Aorta (tissue), 5 donors: Measurements from ENCODE around the gene DFFB. TPM values are rescaled to one million over a fixed set of nuclear protein-coding genes. Genes with fewer than 3 reads are reported as not detected.

Experiments used
- ATAC-seq: fragments of 200-7000 bp; cut with Tn5 transposase; one replicate; pipeline ENCODE4 v1.9.1; 2022; ENCODE audit warnings: moderate library complexity; ENCODE audit not compliant: low FRiP score
- DNase-seq, 2 donors: peaks; one replicate each; pipeline ENCODE4 v3.0.0-alpha.2; 2020
- H3K27ac ChIP-seq, 2 donors: one replicate each; pipeline ENCODE4 v1.5.1; 2013; ENCODE audit warnings: low read length in 2 of 2, mild to moderate bottlenecking in 2 of 2, moderate library complexity in 2 of 2, control low read depth in 1 of 2, inconsistent platforms in 1 of 2, low read depth in 1 of 2
- H3K27me3 ChIP-seq, 2 donors: one replicate each; pipeline ENCODE4 v1.6.1; 2013; ENCODE audit warnings: control low read depth in 1 of 2, low read length in 1 of 2, mild to moderate bottlenecking in 1 of 2, moderate library complexity in 1 of 2; ENCODE audit not compliant: insufficient read depth in 2 of 2, control insufficient read depth in 1 of 2
- H3K36me3 ChIP-seq, 2 donors: one replicate each; pipeline ENCODE4 v1.6.1; 2013; ENCODE audit warnings: control low read depth in 1 of 2, low read length in 1 of 2, mild to moderate bottlenecking in 1 of 2; ENCODE audit not compliant: insufficient read depth in 2 of 2, control insufficient read depth in 1 of 2
- H3K4me1 ChIP-seq, 2 donors: one replicate each; pipeline ENCODE4 v1.6.1; 2013; ENCODE audit warnings: low read length in 2 of 2, control low read depth in 1 of 2, mild to moderate bottlenecking in 1 of 2, moderate library complexity in 1 of 2; ENCODE audit not compliant: insufficient read depth in 2 of 2, control insufficient read depth in 1 of 2
- H3K4me3 ChIP-seq, 2 donors: one replicate each; pipeline ENCODE4 v1.5.1; 2013; ENCODE audit warnings: low read length in 2 of 2, control low read depth in 1 of 2, mild to moderate bottlenecking in 1 of 2
- H3K9me3 ChIP-seq: one replicate; pipeline ENCODE4 v1.6.1; 2013; ENCODE audit warnings: mild to moderate bottlenecking, low read length; ENCODE audit not compliant: control insufficient read depth
- WGBS, 2 donors: extraction: QIAGEN DNeasy Blood & Tissue Kit; methylation state at CpG; one replicate each; pipeline ENCODE4 v1.1.7; 2013; 5-methylcytosine and 5-hydroxymethylcytosine counted together
- intact Hi-C, 2 donors: fragments of 100-400 bp; cut with DNase I; formaldehyde crosslinking; loops; one replicate each; pipeline versions ENCODE4 v1.14.2 to v1.15.0; 2022
- polyA plus RNA-seq, 2 donors: library from polyadenylated mRNA; stranded (reverse); fragments of 200-250 nt; gene quantifications; one replicate each; pipeline ENCODE4 v1.2.3, GENCODE V29; 2013
- total RNA-seq, 2 donors: library from RNA; stranded (reverse); fragmentation: NEBNext Ultra II Directional; extraction: Animal tissue kit (Norgen Biotek cat#: 25700); gene quantifications; one replicate each; pipeline ENCODE4 v1.2.1, GENCODE V29; 2021
- donor health status: healthy with polysubstance abuse.
- donor health status: Bipolar disorder and iron deficiency.
- donor health status: DM: no; HTN: no; CAD: no.
- donor health status: DM: no; HTN: no; CAD: no.
- donor health status: DM: yes; HTN: yes; CAD: no.

The DFFB gene
- total and polyA plus RNA-seq, 4 donors: 4.3 to 10.2 (median 6.9) TPM

- ATAC-seq: no peak
- DNase-seq: peak; percentile 4 to 62
- Histone ChIP-seq H3K27me3 (no peaks in the 10 kb centered on the region), H3K9me3 (peaks cover 5% of the 10 kb centered on the region), H3K4me1 (no peaks in the 10 kb centered on the region), H3K36me3 (peaks cover 0 to 8% of the 10 kb centered on the region in 2 donors), H3K4me3 (no peak overlapping the region), H3K27ac (no peak overlapping the region)
- WGBS, 2 donors: 93 to 96% methylated on average over 23 of the region's 23 CpGs
- intact Hi-C loops: no loop called here
These were observed 17.5 kb downstream of the DFFB start for GRCh38 chr1:3874736-3875135.

GRCh38 chr1:3876716-3877115 is 19.4 kb downstream of the DFFB start:
- no peak overlapping the region for H3K27ac ChIP-seq
- no peaks in the 10 kb centered on the region for H3K4me1 ChIP-seq
- 92 to 93% methylated on average over 16 of the region's 16 CpGs for WGBS, 2 donors
- intact Hi-C loops: no loop called here
- no peak overlapping the region for H3K4me3 ChIP-seq
- no peak for ATAC-seq
- no peaks in the 10 kb centered on the region for H3K27me3 ChIP-seq
- peaks cover 5% of the 10 kb centered on the region for H3K9me3 ChIP-seq
- peak; percentile 33 to 62 for DNase-seq
- peaks cover 0 to 8% of the 10 kb centered on the region in 2 donors for H3K36me3 ChIP-seq

GRCh38 chr1:3879099-3879498 is 21.8 kb downstream of the DFFB start:
- H3K9me3 ChIP-seq: peaks cover 5% of the 10 kb centered on the region
- WGBS, 2 donors: 97 to 98% methylated on average over 7 of the region's 7 CpGs
- no peak overlapping the region for H3K27ac ChIP-seq
- H3K4me1 ChIP-seq: no peaks in the 10 kb centered on the region
- ATAC-seq (no peak), DNase-seq (peak; percentile 20 to 21)
- H3K4me3 ChIP-seq: no peak overlapping the region
- intact Hi-C loops: no loop called here
- H3K36me3 ChIP-seq: peaks cover 0 to 6% of the 10 kb centered on the region in 2 donors
- H3K27me3 ChIP-seq: no peaks in the 10 kb centered on the region

GRCh38 chr1:3879787-3880428 is 22.6 kb downstream of the DFFB start:
- Histone ChIP-seq H3K27ac (no peak overlapping the region), H3K4me1 (no peaks in the 10 kb centered on the region), H3K36me3 (peaks cover 0 to 4% of the 10 kb centered on the region in 2 donors), H3K4me3 (no peak overlapping the region), H3K27me3 (no peaks in the 10 kb centered on the region), H3K9me3 (peaks cover 5% of the 10 kb centered on the region)
- intact Hi-C loops: no loop called here
- DNase-seq (peak; percentile 35 to 54), ATAC-seq (no peak)
- 85 to 88% methylated on average over 9 of the region's 9 CpGs for WGBS, 2 donors

- intact Hi-C loops: no loop called here
- no peaks in the 10 kb centered on the region for H3K27me3 ChIP-seq
- 91 to 94% methylated on average over 20 of the region's 20 CpGs for WGBS, 2 donors
- peaks cover 5% of the 10 kb centered on the region for H3K9me3 ChIP-seq
- no peak for ATAC-seq
- H3K36me3 ChIP-seq: peaks cover 0 to 4% of the 10 kb centered on the region in 2 donors
- DNase-seq: peak; percentile 17 to 46
- no peak overlapping the region for H3K27ac ChIP-seq
- no peaks in the 10 kb centered on the region for H3K4me1 ChIP-seq
- no peak overlapping the region for H3K4me3 ChIP-seq
These were observed 23.3 kb downstream of the DFFB start for GRCh38 chr1:3880429-3881192.

GRCh38 chr1:3881193-3881480 is 23.9 kb downstream of the DFFB start:
- ATAC-seq (no peak), DNase-seq (peak in 1 of 2 donors; percentile 43)
- Histone ChIP-seq H3K4me3 (no peak overlapping the region), H3K9me3 (peaks cover 5% of the 10 kb centered on the region), H3K27ac (no peak overlapping the region), H3K27me3 (no peaks in the 10 kb centered on the region), H3K36me3 (peaks cover 0 to 4% of the 10 kb centered on the region in 2 donors), H3K4me1 (no peaks in the 10 kb centered on the region)
- WGBS, 2 donors: 89 to 98% methylated on average over 5 of the region's 5 CpGs
- intact Hi-C loops: no loop called here

GRCh38 chr1:3883194-3883925 is 26.1 kb downstream of the DFFB start:
- no peak overlapping the region for H3K4me3 ChIP-seq
- 93 to 95% methylated on average over 18 of the region's 18 CpGs for WGBS, 2 donors
- no peak for ATAC-seq
- intact Hi-C loops: no loop called here
- H3K27me3 ChIP-seq: no peaks in the 10 kb centered on the region
- no peaks in the 10 kb centered on the region for H3K4me1 ChIP-seq
- peaks cover 5% of the 10 kb centered on the region for H3K9me3 ChIP-seq
- DNase-seq: peak; percentile 25 to 27
- H3K27ac ChIP-seq: no peak overlapping the region
- H3K36me3 ChIP-seq: peaks cover 0 to 6% of the 10 kb centered on the region in 2 donors

- intact Hi-C loops: no loop called here
- Histone ChIP-seq H3K9me3 (no peaks in the 10 kb centered on the region), H3K27ac (no peak overlapping the region), H3K36me3 (peaks cover 0 to 7% of the 10 kb centered on the region in 2 donors), H3K4me3 (no peak overlapping the region), H3K27me3 (no peaks in the 10 kb centered on the region), H3K4me1 (no peaks in the 10 kb centered on the region)
- WGBS, 2 donors: 88 to 90% methylated on average over 13 of the region's 13 CpGs
- no peak for ATAC-seq
- DNase-seq: peak; percentile 5 to 26
These were observed 27.7 kb downstream of the DFFB start for GRCh38 chr1:3884966-3885365.
